GM12878 (cell line): Measurements from ENCODE around the gene CELF6. TPM values are rescaled to one million over a fixed set of nuclear protein-coding genes. Genes with fewer than 3 reads are reported as not detected.

Experiments used
- ATF3 ChIP-seq: IDR thresholded peaks from 2 replicates; pipeline ENCODE4 v1.6.1; 2011; ENCODE audit warnings: low read depth, mild to moderate bottlenecking, low read length, moderate library complexity, borderline replicate concordance; ENCODE audit errors: extremely low read depth
- BCL3 ChIP-seq: IDR thresholded peaks from 2 replicates; pipeline ENCODE4 v1.6.1; 2011; ENCODE audit warnings: borderline replicate concordance, low read depth, mild to moderate bottlenecking, moderate library complexity, low read length; ENCODE audit not compliant: insufficient read depth, poor library complexity, severe bottlenecking
- EED ChIP-seq: sonication (generic); IDR thresholded peaks from 2 replicates; pipeline ENCODE4 v1.6.1; 2016; ENCODE audit warnings: antibody characterized with exemption, low read depth
- ETV6 ChIP-seq, 2 experiments: fragments of 450-650 bp in 1 of 2; IDR thresholded peaks in 1 of 2; conservative IDR thresholded peaks in 1 of 2; 2 replicates each; pipeline ENCODE4 v1.6.1; 2014; ENCODE audit warnings: antibody characterized with exemption in 1 of 2, borderline replicate concordance in 1 of 2, low read depth in 1 of 2, mild to moderate bottlenecking in 1 of 2, moderate library complexity in 1 of 2
- EZH2 ChIP-seq: IDR thresholded peaks from 2 replicates; pipeline ENCODE4 v1.6.1; 2012; ENCODE audit warnings: low read depth, mild to moderate bottlenecking, control low read depth, inconsistent platforms, low read length, borderline replicate concordance; ENCODE audit not compliant: control insufficient read depth
- HSF1 ChIP-seq: fragments of 150-350 bp; IDR thresholded peaks from 2 replicates; pipeline ENCODE4 v1.6.1; 2014; ENCODE audit warnings: mild to moderate bottlenecking, low read depth, low read length
- IRF4 ChIP-seq: IDR thresholded peaks from 2 replicates; pipeline ENCODE4 v1.6.1; 2011; ENCODE audit warnings: low read depth, low read length
- JUNB ChIP-seq: IDR thresholded peaks from 2 replicates; pipeline ENCODE4 v1.6.1; 2016; ENCODE audit warnings: antibody characterized with exemption, mild to moderate bottlenecking
- MAX ChIP-seq: IDR thresholded peaks from 2 replicates; pipeline ENCODE4 v1.6.1; 2012; ENCODE audit warnings: low read depth, low read length, improper control_type of control experiment
- NFYA ChIP-seq: IDR thresholded peaks from 2 replicates; pipeline ENCODE4 v1.6.1; 2011; ENCODE audit warnings: low read depth, mild to moderate bottlenecking, low read length, improper control_type of control experiment, borderline replicate concordance
- PBX3 ChIP-seq: IDR thresholded peaks from 2 replicates; pipeline ENCODE4 v1.6.1; 2011; ENCODE audit warnings: mild to moderate bottlenecking, low read depth, low read length, moderate library complexity; ENCODE audit not compliant: insufficient replicate concordance
- PRDM15 ChIP-seq: fragments of 450-650 bp; formaldehyde crosslinking; IDR thresholded peaks from 2 replicates; pipeline ENCODE4 v1.4.0; 2020; ENCODE audit warnings: mild to moderate bottlenecking, moderate library complexity
- RAD21 ChIP-seq: IDR thresholded peaks from 2 replicates; pipeline ENCODE4 v1.6.1; 2011; ENCODE audit warnings: mild to moderate bottlenecking, low read depth, low read length, moderate library complexity; ENCODE audit not compliant: insufficient read depth
- SIN3A ChIP-seq: IDR thresholded peaks from 2 replicates; pipeline ENCODE4 v1.6.1; 2012; ENCODE audit warnings: low read depth, low read length, improper control_type of control experiment
- SMAD5 ChIP-seq: IDR thresholded peaks from 2 replicates; pipeline ENCODE4 v1.6.1; 2016; ENCODE audit warnings: antibody characterized with exemption, low read depth
- SREBF2 ChIP-seq: IDR thresholded peaks from 2 replicates; pipeline ENCODE4 v1.6.1; 2012; ENCODE audit warnings: mild to moderate bottlenecking, low read length
- SUZ12 ChIP-seq: fragments of 200-600 bp; sonication (generic); IDR thresholded peaks from one replicate; pipeline ENCODE4 v1.6.1; 2018; ENCODE audit warnings: antibody characterized with exemption, mild to moderate bottlenecking; ENCODE audit not compliant: unreplicated experiment
- WRNIP1 ChIP-seq: IDR thresholded peaks from 2 replicates; pipeline ENCODE4 v1.6.1; 2011; ENCODE audit warnings: low read depth, low read length, improper control_type of control experiment, borderline replicate concordance
- YBX1 ChIP-seq: fragments of 450-650 bp; IDR thresholded peaks from 2 replicates; pipeline ENCODE4 v1.6.1; 2016; ENCODE audit warnings: antibody characterized with exemption
- ZNF274 ChIP-seq: IDR thresholded peaks from one replicate; pipeline ENCODE4 v1.8.0; 2011; ENCODE audit not compliant: insufficient read length, insufficient read depth
- polyA plus RNA-seq, 11 experiments: library from polyadenylated mRNA; depleted of rRNA in 4 of 11; unstranded in 6 of 11; stranded (reverse) in 5 of 11; fragments of >200 nt; fragmentation: Nextera tagmentation in 4 of 11; fragmentation: Illumina TruSeq in 1 of 11; extraction: Ambion mirVana in 4 of 11; extraction: Trizol in 1 of 11; gene quantifications; 1 replicate in 1 of 11; 2 replicates in 10 of 11; pipeline versions ENCODE4 v1.2.1 to v1.2.3, GENCODE V29; 2011 to 2016; ENCODE audit warnings: inconsistent platforms in 2 of 11, missing spikeins in 2 of 11, low read depth in 1 of 11
- total RNA-seq, 4 experiments: library from RNA; depleted of rRNA in 3 of 4; stranded (reverse); fragments of >200 nt in 3 of 4; fragmentation: Illumina TruSeq in 1 of 4; extraction: Trizol in 1 of 4; gene quantifications; 2 replicates each; pipeline versions ENCODE4 v1.2.1 to v1.2.3, GENCODE V29; 2013 to 2021

The CELF6 gene
- total and polyA plus RNA-seq, 10 of the 15 experiments (the other 5 are each of a cell fraction or from before 2014, with no cell fraction given): 0.06 to 0.54 (median 0.23) TPM; not detected in 1

GRCh38 chr15:72365844-72366243 lies 45.9 kb upstream of the CELF6 start (continued):
- no peak for TF ChIP-seq WRNIP1
- TF ChIP-seq IRF4: no peak
- no peak for TF ChIP-seq SIN3A
- no peak for TF ChIP-seq SUZ12
- TF ChIP-seq EZH2: no peak
- peak; percentile 70 for TF ChIP-seq JUNB
- TF ChIP-seq HSF1: no peak
- TF ChIP-seq ETV6 (conservative IDR thresholded peaks at IDR 0.05 in 1 of 2, IDR thresholded peaks at IDR 0.05 in 1 of 2; ENCODE audit: borderline replicate concordance in 1 of 2, low read depth in 1 of 2): peak in 1 of 2 experiments; percentile 97; a peak in 2 of 4 replicates
- no peak for TF ChIP-seq NFYA
- TF ChIP-seq BCL3: no peak
- no peak for TF ChIP-seq PRDM15 (CRISPR knock-in tag)
- no peak for TF ChIP-seq MAX
- TF ChIP-seq ATF3: no peak
- no peak for TF ChIP-seq ZNF274
- no peak for TF ChIP-seq SREBF2
- TF ChIP-seq EED: peak; percentile 89
- TF ChIP-seq SMAD5: no peak
- TF ChIP-seq PBX3: no peak
- no peak for TF ChIP-seq YBX1
- TF ChIP-seq RAD21: no peak
